ENCODE results near the gene LMF1.

The LMF1 gene

GRCh38 chr16:937311-937710 lies 33.5 kb downstream of the LMF1 start:
- no peak for DNase-seq (ENCODE audit: extremely low read depth, low read depth)
- no peak for TF ChIP-seq CTCF (IDR thresholded peaks at IDR 0.05; ENCODE audit: low read depth, low read length)

- DNase-seq (ENCODE audit: extremely low read depth, low read depth): no peak
- no peak for TF ChIP-seq CTCF (IDR thresholded peaks at IDR 0.05; ENCODE audit: low read depth, low read length)
These were observed 35.1 kb downstream of the LMF1 start for GRCh38 chr16:935684-936083.

- TF ChIP-seq CTCF (IDR thresholded peaks at IDR 0.05; ENCODE audit: low read depth, low read length): no peak
- DNase-seq (ENCODE audit: extremely low read depth, low read depth): no peak
These were observed 36.6 kb downstream of the LMF1 start for GRCh38 chr16:934178-934577.

GRCh38 chr16:933581-933980 lies 37.2 kb downstream of the LMF1 start:
- TF ChIP-seq CTCF (IDR thresholded peaks at IDR 0.05; ENCODE audit: low read depth, low read length): no peak
- DNase-seq (ENCODE audit: extremely low read depth, low read depth): no peak

GRCh38 chr16:932831-933330 lies 37.9 kb downstream of the LMF1 start:
- DNase-seq (ENCODE audit: extremely low read depth, low read depth): no peak
- no peak for TF ChIP-seq CTCF (IDR thresholded peaks at IDR 0.05; ENCODE audit: low read depth, low read length)

- no peak for TF ChIP-seq CTCF (IDR thresholded peaks at IDR 0.05; ENCODE audit: low read depth, low read length)
- DNase-seq (ENCODE audit: extremely low read depth, low read depth): no peak
These were observed 38.9 kb downstream of the LMF1 start for GRCh38 chr16:931626-932500.

GRCh38 chr16:931171-931570 lies 39.6 kb downstream of the LMF1 start:
- DNase-seq (ENCODE audit: extremely low read depth, low read depth): no peak
- no peak for TF ChIP-seq CTCF (IDR thresholded peaks at IDR 0.05; ENCODE audit: low read depth, low read length)
